ENCODE results near the gene RASGRP3.

RASGRP3 gene, protein sequence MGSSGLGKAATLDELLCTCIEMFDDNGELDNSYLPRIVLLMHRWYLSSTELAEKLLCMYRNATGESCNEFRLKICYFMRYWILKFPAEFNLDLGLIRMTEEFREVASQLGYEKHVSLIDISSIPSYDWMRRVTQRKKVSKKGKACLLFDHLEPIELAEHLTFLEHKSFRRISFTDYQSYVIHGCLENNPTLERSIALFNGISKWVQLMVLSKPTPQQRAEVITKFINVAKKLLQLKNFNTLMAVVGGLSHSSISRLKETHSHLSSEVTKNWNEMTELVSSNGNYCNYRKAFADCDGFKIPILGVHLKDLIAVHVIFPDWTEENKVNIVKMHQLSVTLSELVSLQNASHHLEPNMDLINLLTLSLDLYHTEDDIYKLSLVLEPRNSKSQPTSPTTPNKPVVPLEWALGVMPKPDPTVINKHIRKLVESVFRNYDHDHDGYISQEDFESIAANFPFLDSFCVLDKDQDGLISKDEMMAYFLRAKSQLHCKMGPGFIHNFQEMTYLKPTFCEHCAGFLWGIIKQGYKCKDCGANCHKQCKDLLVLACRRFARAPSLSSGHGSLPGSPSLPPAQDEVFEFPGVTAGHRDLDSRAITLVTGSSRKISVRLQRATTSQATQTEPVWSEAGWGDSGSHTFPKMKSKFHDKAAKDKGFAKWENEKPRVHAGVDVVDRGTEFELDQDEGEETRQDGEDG

GRCh38 chr2:33476131-33476792 lies at the start of gene RASGRP3:
RASGRP3 (plus strand) TSS chr2:33476649; CDS start chr2:33515137, 38,488 bp downstream.
- peak within 1 kb of the TSS; percentile 31; the same call in 1 of the 2 replicates for H3K27ac ChIP-seq
- TF ChIP-seq, protein P1, sequence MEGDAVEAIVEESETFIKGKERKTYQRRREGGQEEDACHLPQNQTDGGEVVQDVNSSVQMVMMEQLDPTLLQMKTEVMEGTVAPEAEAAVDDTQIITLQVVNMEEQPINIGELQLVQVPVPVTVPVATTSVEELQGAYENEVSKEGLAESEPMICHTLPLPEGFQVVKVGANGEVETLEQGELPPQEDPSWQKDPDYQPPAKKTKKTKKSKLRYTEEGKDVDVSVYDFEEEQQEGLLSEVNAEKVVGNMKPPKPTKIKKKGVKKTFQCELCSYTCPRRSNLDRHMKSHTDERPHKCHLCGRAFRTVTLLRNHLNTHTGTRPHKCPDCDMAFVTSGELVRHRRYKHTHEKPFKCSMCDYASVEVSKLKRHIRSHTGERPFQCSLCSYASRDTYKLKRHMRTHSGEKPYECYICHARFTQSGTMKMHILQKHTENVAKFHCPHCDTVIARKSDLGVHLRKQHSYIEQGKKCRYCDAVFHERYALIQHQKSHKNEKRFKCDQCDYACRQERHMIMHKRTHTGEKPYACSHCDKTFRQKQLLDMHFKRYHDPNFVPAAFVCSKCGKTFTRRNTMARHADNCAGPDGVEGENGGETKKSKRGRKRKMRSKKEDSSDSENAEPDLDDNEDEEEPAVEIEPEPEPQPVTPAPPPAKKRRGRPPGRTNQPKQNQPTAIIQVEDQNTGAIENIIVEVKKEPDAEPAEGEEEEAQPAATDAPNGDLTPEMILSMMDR (IDR thresholded peaks at IDR 0.05): no peak
- TF ChIP-seq ZFX (IDR thresholded peaks at IDR 0.05; ENCODE audit: borderline replicate concordance): no peak

- TF ChIP-seq, protein P1 (IDR thresholded peaks at IDR 0.05): no peak
- no peak overlapping the region for H3K27ac ChIP-seq
These were observed 49.7 kb upstream of the RASGRP3 start for GRCh38 chr2:33426666-33427231.

GRCh38 chr2:33430077-33430476 lies 46.4 kb upstream of the RASGRP3 start:
- no peak overlapping the region for H3K27ac ChIP-seq
- TF ChIP-seq ZFX (IDR thresholded peaks at IDR 0.05; ENCODE audit: borderline replicate concordance): no peak
- TF ChIP-seq, protein P1 (IDR thresholded peaks at IDR 0.05): no peak

GRCh38 chr2:33430856-33431255 lies 45.6 kb upstream of the RASGRP3 start:
- TF ChIP-seq, protein P1 (IDR thresholded peaks at IDR 0.05): no peak
- no peak for TF ChIP-seq ZFX (IDR thresholded peaks at IDR 0.05; ENCODE audit: borderline replicate concordance)
- no peak overlapping the region for H3K27ac ChIP-seq

DNA sequence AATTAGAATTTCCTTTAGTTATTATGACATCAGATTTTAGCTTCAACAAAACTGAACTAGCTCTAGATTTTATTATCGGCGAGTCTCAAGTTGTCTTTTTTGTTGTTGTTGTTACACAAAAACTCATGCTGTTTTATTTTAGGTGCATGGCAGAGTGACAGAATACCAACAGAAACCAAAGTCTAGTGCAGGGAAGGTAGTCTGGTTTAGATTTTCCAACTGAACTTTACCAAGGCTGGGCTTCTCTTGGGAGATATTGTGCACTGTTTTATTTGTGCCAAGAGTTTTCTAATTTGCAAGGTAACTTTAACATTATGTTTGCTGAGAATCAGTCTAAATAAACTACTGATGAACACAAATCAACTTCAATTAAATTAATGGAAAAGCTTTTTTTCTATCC lies 43.6 kb upstream of the RASGRP3 start:
- TF ChIP-seq, protein P1 (IDR thresholded peaks at IDR 0.05): no peak
- TF ChIP-seq ZFX (IDR thresholded peaks at IDR 0.05; ENCODE audit: borderline replicate concordance): no peak
- no peak overlapping the region for H3K27ac ChIP-seq

- no peak for TF ChIP-seq ZFX (IDR thresholded peaks at IDR 0.05; ENCODE audit: borderline replicate concordance)
- TF ChIP-seq, protein P1 (IDR thresholded peaks at IDR 0.05): no peak
- no peak overlapping the region for H3K27ac ChIP-seq
These were observed 42.9 kb upstream of the RASGRP3 start for GRCh38 chr2:33433279-33434235.
